A549 (cell line): ENCODE results near the gene DEFB129. TPM values are rescaled to one million over a fixed set of nuclear protein-coding genes. Genes with fewer than 3 reads are reported as not detected.
A peak's percentile ranks its signal among the peaks of the same experiment; 100 is the strongest.

ENCODE experiments used
- ATAC-seq, 2 experiments: fragments of 200-7000 bp in 1 of 2; fragments of >200 bp in 1 of 2; cut with Nextera tagmentation in 1 of 2; cut with Tn5 transposase in 1 of 2; 3 replicates each; pipeline versions ENCODE4 v1.8.0 to v1.9.1; 2018 to 2020; ENCODE audit warnings: mild to moderate bottlenecking in 1 of 2, moderate library complexity in 1 of 2
- CTCF ChIA-PET: fragments of 300-600 bp; sonication (Branson Sonifier 250); formaldehyde crosslinking; extraction: SDS; loops from one replicate; lab custom pipeline; 2021; ENCODE audit warnings: antibody characterized with exemption, inconsistent platforms; lab: Yijun Ruan, JAX
- POLR2A ChIA-PET: fragments of 350-600 bp; formaldehyde crosslinking; extraction: SDS; loops from one replicate; lab custom pipeline; 2021; ENCODE audit warnings: antibody characterized with exemption, inconsistent platforms; lab: Yijun Ruan, JAX
- DNase-seq, 2 experiments: peaks; one replicate each; pipeline versions ENCODE4 v3.0.0 to v3.0.0-alpha.2; 2011 to 2016; ENCODE audit warnings: low read depth in 1 of 2, low spot score in 1 of 2
- FAIRE-seq: peaks from 2 replicates; lab custom pipeline; 2011; peaks lifted over from hg19 to GRCh38; lab: Jason Lieb, UNC
- H3K27ac ChIP-seq, 2 experiments: fragments of >200 bp; sonication (Bioruptor Twin); formaldehyde crosslinking; 3 replicates each; pipeline ENCODE4 v1.5.1; 2016 to 2017
- H3K4me1 ChIP-seq: fragments of >200 bp; sonication (Bioruptor Twin); formaldehyde crosslinking; 3 replicates; pipeline ENCODE4 v1.6.1; 2016
- H3K4me2 ChIP-seq: fragments of >200 bp; sonication (Bioruptor Twin); formaldehyde crosslinking; 3 replicates; pipeline ENCODE4 v1.6.1; 2016
- H3K4me3 ChIP-seq: fragments of >200 bp; sonication (Bioruptor Twin); formaldehyde crosslinking; 3 replicates; pipeline ENCODE4 v1.5.1; 2016
- H3K9me3 ChIP-seq: fragments of >200 bp; sonication (Bioruptor Twin); formaldehyde crosslinking; 3 replicates; pipeline ENCODE4 v1.6.1; 2016
- BHLHE40 ChIP-seq: IDR thresholded peaks from 2 replicates; pipeline ENCODE4 v1.6.1; 2012; ENCODE audit warnings: low read depth, low read length, inconsistent platforms
- CBX2 ChIP-seq: fragments of 200-600 bp; sonication (generic); IDR thresholded peaks from 2 replicates; pipeline ENCODE4 v1.6.1; 2016; ENCODE audit warnings: low read depth, mild to moderate bottlenecking, borderline replicate concordance
- CBX8 ChIP-seq: fragments of 200-600 bp; sonication (generic); IDR thresholded peaks from 2 replicates; pipeline ENCODE4 v1.6.1; 2016
- CHD4 ChIP-seq: fragments of 200-600 bp; sonication (generic); IDR thresholded peaks from 2 replicates; pipeline ENCODE4 v1.6.1; 2016; ENCODE audit warnings: antibody characterized with exemption, mild to moderate bottlenecking, borderline replicate concordance
- EHF ChIP-seq: fragments of 250-450 bp; sonication (Bioruptor Pico); IDR thresholded peaks from 2 replicates; pipeline ENCODE4 v1.5.0; 2020; ENCODE audit warnings: mild to moderate bottlenecking
- FOSB ChIP-seq: fragments of 250-450 bp; sonication (Bioruptor Pico); IDR thresholded peaks from 2 replicates; pipeline ENCODE4 v1.5.0; 2020; ENCODE audit warnings: mild to moderate bottlenecking, moderate library complexity
- FOSL2 ChIP-seq, 2 experiments: fragments of 450-650 bp in 1 of 2; fragments of >200 bp in 1 of 2; sonication (Bioruptor Twin) in 1 of 2; formaldehyde crosslinking; IDR thresholded peaks; 2 replicates each; pipeline versions ENCODE4 v1.5.0 to v1.6.1; 2016 to 2020; ENCODE audit warnings: mild to moderate bottlenecking in 1 of 2, moderate library complexity in 1 of 2
- GATA3 ChIP-seq: IDR thresholded peaks from 2 replicates; pipeline ENCODE4 v1.6.1; 2012; ENCODE audit warnings: borderline replicate concordance
- HOXA7 ChIP-seq: fragments of 250-450 bp; sonication (Bioruptor Pico); IDR thresholded peaks from 2 replicates; pipeline ENCODE4 v1.5.0; 2020; ENCODE audit warnings: mild to moderate bottlenecking, moderate library complexity
- HOXB5 ChIP-seq: fragments of 250-450 bp; sonication (Bioruptor Pico); IDR thresholded peaks from 2 replicates; pipeline ENCODE4 v1.5.0; 2020; ENCODE audit warnings: mild to moderate bottlenecking, moderate library complexity
- MAZ ChIP-seq: fragments of 150-350 bp; IDR thresholded peaks from 2 replicates; pipeline ENCODE4 v1.6.1; 2014; ENCODE audit warnings: antibody characterized with exemption, low read depth, low read length, borderline replicate concordance
- NPAS2 ChIP-seq: fragments of 250-450 bp; sonication (Bioruptor Pico); IDR thresholded peaks from 2 replicates; pipeline ENCODE4 v1.8.0; 2022; ENCODE audit warnings: mild to moderate bottlenecking, moderate library complexity, borderline replicate concordance
- PHF8 ChIP-seq: fragments of 200-600 bp; sonication (generic); IDR thresholded peaks from 2 replicates; pipeline ENCODE4 v1.6.1; 2016; ENCODE audit warnings: low read depth, mild to moderate bottlenecking, antibody characterized with exemption, moderate library complexity, borderline replicate concordance
- RAD21 ChIP-seq, 2 experiments: fragments of >200 bp in 1 of 2; sonication (Bioruptor Twin) in 1 of 2; formaldehyde crosslinking in 1 of 2; IDR thresholded peaks in 1 of 2; conservative IDR thresholded peaks in 1 of 2; 2 replicates in 1 of 2; 3 replicates in 1 of 2; pipeline ENCODE4 v1.6.1; 2012 to 2018; ENCODE audit warnings: inconsistent platforms in 1 of 2
- RNF2 ChIP-seq: fragments of 200-600 bp; sonication (generic); IDR thresholded peaks from 2 replicates; pipeline ENCODE4 v1.6.1; 2016; ENCODE audit warnings: low read depth, mild to moderate bottlenecking, antibody characterized with exemption, moderate library complexity, borderline replicate concordance
- SMC3 ChIP-seq: fragments of >200 bp; sonication (Bioruptor Twin); formaldehyde crosslinking; IDR thresholded peaks from 3 replicates; pipeline ENCODE4 v1.6.1; 2018; ENCODE audit warnings: inconsistent platforms
- SREBF2 ChIP-seq: fragments of 450-650 bp; IDR thresholded peaks from 2 replicates; pipeline ENCODE4 v1.6.1; 2014; ENCODE audit warnings: mild to moderate bottlenecking, moderate library complexity
- ZFP36 ChIP-seq: fragments of 450-650 bp; IDR thresholded peaks from 2 replicates; pipeline ENCODE4 v1.6.1; 2014; ENCODE audit warnings: borderline replicate concordance; ENCODE audit not compliant: partially characterized antibody
- WGBS: methylation state at CpG from one replicate; pipeline ENCODE4 v1.1.6; 2017; ENCODE audit errors: missing lambda C conversion rate; 5-methylcytosine and 5-hydroxymethylcytosine counted together
- polyA plus RNA-seq, 4 experiments: library from polyadenylated mRNA; depleted of rRNA in 3 of 4; stranded (reverse); fragments of >200 nt; fragmentation: RNase III in 1 of 4; extraction: RNeasy Plus Mini Kit Qiagen cat#74134 plus additional on column Dnase treatment in 1 of 4; gene quantifications; 2 replicates in 3 of 4; 3 replicates in 1 of 4; pipeline ENCODE4 v1.2.3, GENCODE V29; 2011 to 2017
- TF ChIP-seq, protein P1 (sequence below): IDR thresholded peaks from 2 replicates; pipeline ENCODE4 v1.6.1; 2012; ENCODE audit warnings: low read depth, borderline replicate concordance
- TF ChIP-seq, protein P2 (sequence below): fragments of 250-450 bp; sonication (Bioruptor Pico); IDR thresholded peaks from 2 replicates; pipeline ENCODE4 v1.5.0; 2021; ENCODE audit warnings: mild to moderate bottlenecking, moderate library complexity, borderline replicate concordance
- TF ChIP-seq, protein P3 (sequence below): fragments of >200 bp; sonication (Bioruptor Twin); formaldehyde crosslinking; IDR thresholded peaks from 3 replicates; pipeline ENCODE4 v1.5.1; 2016
- TF ChIP-seq, protein P4 (sequence below): IDR thresholded peaks from 2 replicates; pipeline ENCODE4 v1.6.1; 2012

The DEFB129 gene
- polyA plus RNA-seq, 2 of the 4 experiments (the other 2 are of a cell fraction) = not detected

DNA sequence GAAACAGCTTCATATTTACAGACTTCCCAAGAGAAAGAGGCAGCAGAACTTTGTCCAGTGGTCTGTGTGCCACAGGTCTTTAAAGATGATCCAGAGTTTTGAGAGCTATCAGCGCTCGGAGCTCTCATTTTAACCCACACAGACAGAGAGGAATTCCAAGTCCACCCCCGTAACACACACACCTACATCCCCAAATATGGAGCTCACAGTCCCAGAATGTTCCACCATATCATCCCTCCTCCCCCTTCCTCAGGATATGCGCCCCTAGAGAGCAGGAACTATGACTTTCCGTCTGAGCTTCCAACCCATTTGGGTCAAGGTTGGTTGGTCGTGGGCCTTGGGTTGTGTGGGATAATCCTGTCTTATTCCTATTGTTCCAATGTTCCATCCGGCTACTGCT lies 37.4 kb upstream of the DEFB129 start, which contains the start of gene DEFB128:
Gene DEFB128 (minus strand): TSS at position 101 of the 400 bp plus-strand sequence. CDS start 88 bp downstream, at position 13.
- TF ChIP-seq, protein P1, sequence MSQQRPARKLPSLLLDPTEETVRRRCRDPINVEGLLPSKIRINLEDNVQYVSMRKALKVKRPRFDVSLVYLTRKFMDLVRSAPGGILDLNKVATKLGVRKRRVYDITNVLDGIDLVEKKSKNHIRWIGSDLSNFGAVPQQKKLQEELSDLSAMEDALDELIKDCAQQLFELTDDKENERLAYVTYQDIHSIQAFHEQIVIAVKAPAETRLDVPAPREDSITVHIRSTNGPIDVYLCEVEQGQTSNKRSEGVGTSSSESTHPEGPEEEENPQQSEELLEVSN = no peak
- TF ChIP-seq, protein P2, sequence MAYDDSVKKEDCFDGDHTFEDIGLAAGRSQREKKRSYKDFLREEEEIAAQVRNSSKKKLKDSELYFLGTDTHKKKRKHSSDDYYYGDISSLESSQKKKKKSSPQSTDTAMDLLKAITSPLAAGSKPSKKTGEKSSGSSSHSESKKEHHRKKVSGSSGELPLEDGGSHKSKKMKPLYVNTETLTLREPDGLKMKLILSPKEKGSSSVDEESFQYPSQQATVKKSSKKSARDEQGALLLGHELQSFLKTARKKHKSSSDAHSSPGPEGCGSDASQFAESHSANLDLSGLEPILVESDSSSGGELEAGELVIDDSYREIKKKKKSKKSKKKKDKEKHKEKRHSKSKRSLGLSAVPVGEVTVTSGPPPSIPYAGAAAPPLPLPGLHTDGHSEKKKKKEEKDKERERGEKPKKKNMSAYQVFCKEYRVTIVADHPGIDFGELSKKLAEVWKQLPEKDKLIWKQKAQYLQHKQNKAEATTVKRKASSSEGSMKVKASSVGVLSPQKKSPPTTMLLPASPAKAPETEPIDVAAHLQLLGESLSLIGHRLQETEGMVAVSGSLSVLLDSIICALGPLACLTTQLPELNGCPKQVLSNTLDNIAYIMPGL (CRISPR knock-in tag) = no peak
- TF ChIP-seq HOXB5 (no peak), NPAS2 (CRISPR knock-in tag) (no peak), MAZ (no peak), CHD4 (no peak), EHF (no peak), FOSB (CRISPR knock-in tag) (no peak), RNF2 (no peak)
- TF ChIP-seq, all 56 proteins: peak for 0
- FAIRE-seq (no peak), DNase-seq (no peak), ATAC-seq (0 out of 6 replicates have a peak, but pooled peaks of 1 of the 2 experiments have one; percentile 24)
- POLR2A ChIA-PET = no interaction called here
- Histone ChIP-seq H3K4me3 (no peak within 1 kb of the TSS), H3K4me2 (no peak within 1 kb of the TSS), H3K27ac (no peak within 1 kb of the TSS), H3K9me3 (no peaks in the 10 kb centered on the region), H3K4me1 (no peaks in the 10 kb centered on the region)
- CTCF ChIA-PET = no interaction called here
- 23% methylated on average over 7 of the region's 7 CpGs for WGBS

DNA sequence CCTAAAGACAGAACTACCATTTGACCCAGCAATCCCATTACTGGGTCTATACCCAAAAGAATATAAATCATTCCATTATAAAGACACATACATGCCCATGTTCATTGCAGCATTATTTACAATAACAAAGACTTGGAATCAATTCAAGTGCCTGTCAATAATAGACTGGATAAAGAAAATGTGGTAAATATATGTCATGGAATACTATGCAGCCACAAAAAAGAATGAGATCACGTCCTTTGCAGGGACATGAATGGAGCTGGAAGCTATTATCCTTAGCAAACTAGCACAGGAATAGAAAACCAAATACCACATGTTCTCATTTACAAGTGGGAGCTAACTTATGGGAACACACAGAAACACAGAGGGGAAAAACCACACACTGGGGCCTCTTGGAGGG lies 28.8 kb upstream of the DEFB129 start:
- TF ChIP-seq SMC3 (no peak), PHF8 (no peak), FOSL2 (IDR thresholded peaks at IDR 0.05) (no peak), FOSL2 (CRISPR knock-in tag; IDR thresholded peaks at IDR 0.05) (no peak), SREBF2 (no peak), RAD21 (conservative IDR thresholded peaks at IDR 0.05 in 1 of 2, IDR thresholded peaks at IDR 0.05 in 1 of 2) (no peak), HOXA7 (CRISPR knock-in tag) (no peak), CHD4 (no peak), CBX2 (no peak), GATA3 (no peak), ZFP36 (no peak), BHLHE40 (no peak), CBX8 (no peak)
- TF ChIP-seq, protein P3, sequence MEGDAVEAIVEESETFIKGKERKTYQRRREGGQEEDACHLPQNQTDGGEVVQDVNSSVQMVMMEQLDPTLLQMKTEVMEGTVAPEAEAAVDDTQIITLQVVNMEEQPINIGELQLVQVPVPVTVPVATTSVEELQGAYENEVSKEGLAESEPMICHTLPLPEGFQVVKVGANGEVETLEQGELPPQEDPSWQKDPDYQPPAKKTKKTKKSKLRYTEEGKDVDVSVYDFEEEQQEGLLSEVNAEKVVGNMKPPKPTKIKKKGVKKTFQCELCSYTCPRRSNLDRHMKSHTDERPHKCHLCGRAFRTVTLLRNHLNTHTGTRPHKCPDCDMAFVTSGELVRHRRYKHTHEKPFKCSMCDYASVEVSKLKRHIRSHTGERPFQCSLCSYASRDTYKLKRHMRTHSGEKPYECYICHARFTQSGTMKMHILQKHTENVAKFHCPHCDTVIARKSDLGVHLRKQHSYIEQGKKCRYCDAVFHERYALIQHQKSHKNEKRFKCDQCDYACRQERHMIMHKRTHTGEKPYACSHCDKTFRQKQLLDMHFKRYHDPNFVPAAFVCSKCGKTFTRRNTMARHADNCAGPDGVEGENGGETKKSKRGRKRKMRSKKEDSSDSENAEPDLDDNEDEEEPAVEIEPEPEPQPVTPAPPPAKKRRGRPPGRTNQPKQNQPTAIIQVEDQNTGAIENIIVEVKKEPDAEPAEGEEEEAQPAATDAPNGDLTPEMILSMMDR = no peak
- TF ChIP-seq, protein P4, sequence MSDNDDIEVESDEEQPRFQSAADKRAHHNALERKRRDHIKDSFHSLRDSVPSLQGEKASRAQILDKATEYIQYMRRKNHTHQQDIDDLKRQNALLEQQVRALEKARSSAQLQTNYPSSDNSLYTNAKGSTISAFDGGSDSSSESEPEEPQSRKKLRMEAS = no peak
- no peak overlapping the region for H3K27ac ChIP-seq
- no peaks in the 10 kb centered on the region for H3K4me1 ChIP-seq
- H3K4me3 ChIP-seq = no peak overlapping the region
- H3K4me2 ChIP-seq = no peak overlapping the region
- no peaks in the 10 kb centered on the region for H3K9me3 ChIP-seq
- CTCF ChIA-PET = interaction anchor here (0.6 kb wide), 1 partner anchor 1644 kb away, joined by 3 read pairs; no protein-coding TSS in a partner anchor
- DNase-seq (no peak), ATAC-seq (no peak), FAIRE-seq (no peak)
- 5% methylated on average over 1 of the region's 1 CpG for WGBS
- POLR2A ChIA-PET = no interaction called here
